Kidney epithelial cell (primary cell): Measurements from ENCODE around the gene EYA4. TPM values are rescaled to one million over a fixed set of nuclear protein-coding genes. Genes with fewer than 3 reads are reported as not detected.
A peak's percentile ranks its signal among the peaks of the same experiment; 100 is the strongest.

Experiments
- DNase-seq: peaks from one replicate; pipeline ENCODE4 v3.0.0-alpha.2; 2010; ENCODE audit warnings: low read depth
- H3K27me3 ChIP-seq: 2 replicates; pipeline ENCODE4 v1.6.0; 2011; ENCODE audit warnings: low read length; ENCODE audit not compliant: control insufficient read depth, insufficient read depth
- H3K36me3 ChIP-seq: 2 replicates; pipeline ENCODE4 v1.5.1; 2011; ENCODE audit warnings: low read length; ENCODE audit not compliant: control insufficient read depth, insufficient read depth
- H3K4me3 ChIP-seq: 2 replicates; pipeline ENCODE4 v1.5.1; 2011; ENCODE audit warnings: low read depth, mild to moderate bottlenecking, control low read depth, low read length
- CTCF ChIP-seq: IDR thresholded peaks from 2 replicates; pipeline ENCODE4 v1.5.1; 2011; ENCODE audit warnings: mild to moderate bottlenecking, moderate library complexity, low read length, control low read depth, inconsistent platforms; ENCODE audit not compliant: insufficient read depth, poor library complexity, severe bottlenecking
- total RNA-seq: library from RNA; depleted of rRNA; stranded (reverse); fragments of >200 nt; gene quantifications from 2 replicates; pipeline ENCODE4 v1.2.3, GENCODE V29; 2015

Gene EYA4
- total RNA-seq, 1 donor from 2014 or later: 0.58 TPM

DNA sequence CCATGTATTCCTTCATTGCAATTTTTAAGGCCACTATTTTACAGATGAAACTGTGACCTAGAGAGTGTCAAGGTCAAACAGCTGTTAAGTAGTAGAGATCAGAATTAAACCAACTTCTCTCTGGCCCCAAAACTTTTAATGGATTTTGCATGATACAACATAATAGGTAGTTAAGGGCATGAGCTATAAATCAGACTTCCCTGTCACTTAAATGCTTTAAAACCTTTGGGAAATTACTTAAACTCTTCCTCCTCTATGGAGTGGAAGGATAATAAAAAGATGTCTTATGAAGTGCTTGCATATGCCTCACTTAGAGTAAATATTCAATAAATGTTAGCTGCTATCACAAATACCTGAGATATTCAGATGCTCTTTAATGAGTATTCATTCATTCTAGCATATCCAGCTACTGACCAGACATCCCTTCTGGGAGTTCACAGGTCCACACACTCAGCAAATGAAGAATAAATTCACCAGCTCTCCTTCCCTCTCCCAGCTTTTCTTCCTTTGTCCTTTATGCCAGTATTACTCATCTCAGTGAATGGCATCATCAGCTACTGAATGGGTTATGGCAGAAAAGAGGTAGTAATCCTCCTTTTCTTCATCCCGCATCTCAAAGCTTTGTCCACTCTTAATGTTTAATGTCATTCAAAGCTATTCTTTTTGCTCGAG, 36.2 kb downstream of the EYA4 start:
- H3K4me3 ChIP-seq: no peak overlapping the region
- no peak for DNase-seq
- no peaks in the 10 kb centered on the region for H3K27me3 ChIP-seq
- H3K36me3 ChIP-seq: no peaks in the 10 kb centered on the region
- no peak for TF ChIP-seq CTCF

DNA sequence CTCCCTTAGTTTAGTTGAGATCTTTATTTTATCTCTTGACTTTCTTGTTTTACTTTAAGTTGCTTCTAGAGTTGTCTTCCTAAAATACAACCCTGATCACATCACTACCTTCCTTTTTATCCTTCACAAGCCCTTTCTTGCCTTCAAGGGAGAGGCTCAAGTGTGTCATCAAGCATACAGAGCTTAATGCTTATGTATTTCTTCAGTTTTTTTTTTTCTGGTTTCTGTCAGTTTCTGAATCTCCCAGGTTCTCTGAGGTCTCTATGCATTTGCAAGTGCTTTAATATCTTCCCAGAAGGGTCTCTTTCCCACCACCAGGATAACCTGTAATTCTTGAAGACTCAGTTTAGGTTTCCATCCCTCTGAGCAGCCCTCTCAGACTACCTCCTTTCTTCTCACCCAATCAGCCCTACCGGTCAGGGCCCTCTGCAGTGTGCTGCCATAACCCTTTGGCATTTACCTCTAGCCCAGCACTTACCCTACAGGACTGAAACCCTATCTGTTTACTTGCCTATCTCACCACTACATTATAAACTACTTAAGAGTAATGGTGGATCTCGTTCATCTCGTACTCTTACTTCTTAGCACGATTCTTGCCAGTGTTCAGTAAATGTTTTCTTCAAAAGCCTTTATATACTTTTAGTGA, 36.9 kb downstream of the EYA4 start:
- Histone ChIP-seq H3K36me3 (no peaks in the 10 kb centered on the region), H3K4me3 (no peak overlapping the region), H3K27me3 (no peaks in the 10 kb centered on the region)
- no peak for DNase-seq
- no peak for TF ChIP-seq CTCF

DNA sequence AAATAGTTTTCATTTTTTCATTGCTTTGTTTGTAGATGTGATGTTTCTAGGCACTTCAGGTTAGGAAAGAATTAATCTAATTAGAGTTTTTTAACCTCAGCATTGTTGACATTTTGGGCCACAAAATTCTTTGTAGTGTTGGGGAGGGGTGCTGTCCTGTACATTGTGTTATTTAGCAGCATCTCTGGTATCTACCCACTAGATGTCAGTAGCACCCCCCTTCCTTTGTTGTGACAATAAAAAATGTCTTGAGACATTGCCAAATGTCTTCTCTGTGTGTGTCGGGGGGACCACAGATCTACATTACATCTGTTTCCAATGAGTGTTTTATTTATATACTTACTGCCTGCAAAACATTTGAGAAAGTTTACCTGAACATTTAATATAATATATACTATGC, 45.6 kb downstream of the EYA4 start:
- Histone ChIP-seq H3K27me3 (no peaks in the 10 kb centered on the region), H3K4me3 (no peak overlapping the region), H3K36me3 (no peaks in the 10 kb centered on the region)
- peak; percentile 56 for TF ChIP-seq CTCF
- no peak for DNase-seq

DNA sequence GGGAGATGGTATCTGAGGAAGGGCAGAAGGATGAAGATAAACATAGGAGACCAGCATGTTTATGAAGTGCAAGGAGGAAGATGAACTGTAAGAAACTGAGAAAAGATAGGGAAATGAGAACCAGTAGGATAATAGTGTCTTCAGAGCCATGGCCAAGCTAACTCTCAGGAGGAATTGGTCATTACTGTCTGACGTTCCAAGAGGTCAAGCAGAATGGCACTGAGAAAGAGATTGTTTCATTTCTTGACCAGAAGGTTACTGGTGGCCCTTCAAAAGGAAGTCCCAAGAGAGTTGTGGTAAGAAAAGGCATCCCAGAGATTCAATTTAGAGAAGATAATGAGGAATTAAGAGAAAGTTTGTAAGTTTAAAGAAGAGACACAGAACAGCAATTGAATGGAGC, 47.5 kb downstream of the EYA4 start:
- TF ChIP-seq CTCF: no peak
- no peaks in the 10 kb centered on the region for H3K27me3 ChIP-seq
- no peak overlapping the region for H3K4me3 ChIP-seq
- H3K36me3 ChIP-seq: no peaks in the 10 kb centered on the region
- DNase-seq: no peak

DNA sequence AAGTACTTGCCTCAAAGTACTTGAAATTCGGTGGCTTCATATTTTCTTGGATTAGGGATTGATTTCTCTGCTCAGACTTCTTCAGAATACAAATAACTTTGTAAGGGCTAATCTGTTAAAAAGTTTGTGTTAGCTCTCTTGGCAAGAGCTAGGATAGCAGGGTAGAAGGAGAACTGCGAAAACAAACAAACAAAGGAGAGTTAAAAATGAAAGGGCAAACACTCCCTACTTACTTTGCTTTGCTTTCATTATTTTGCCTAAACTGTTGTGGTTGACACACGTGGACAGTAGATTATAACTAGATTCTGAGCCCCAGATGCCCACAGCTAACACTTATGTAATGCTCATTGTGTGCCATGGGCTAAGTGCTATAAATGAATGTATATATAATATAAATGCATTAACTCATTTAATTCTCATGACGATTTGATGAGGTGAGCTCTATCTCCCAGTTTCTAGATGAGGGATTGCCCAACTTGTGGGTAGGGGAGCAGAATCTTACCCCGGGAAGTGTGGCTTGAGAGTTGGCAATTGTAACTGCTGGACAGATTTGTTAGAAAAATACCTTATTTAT, 48.7 kb downstream of the EYA4 start:
- no peak for DNase-seq
- Histone ChIP-seq H3K27me3 (no peaks in the 10 kb centered on the region), H3K4me3 (no peak overlapping the region), H3K36me3 (no peaks in the 10 kb centered on the region)
- no peak for TF ChIP-seq CTCF

DNA sequence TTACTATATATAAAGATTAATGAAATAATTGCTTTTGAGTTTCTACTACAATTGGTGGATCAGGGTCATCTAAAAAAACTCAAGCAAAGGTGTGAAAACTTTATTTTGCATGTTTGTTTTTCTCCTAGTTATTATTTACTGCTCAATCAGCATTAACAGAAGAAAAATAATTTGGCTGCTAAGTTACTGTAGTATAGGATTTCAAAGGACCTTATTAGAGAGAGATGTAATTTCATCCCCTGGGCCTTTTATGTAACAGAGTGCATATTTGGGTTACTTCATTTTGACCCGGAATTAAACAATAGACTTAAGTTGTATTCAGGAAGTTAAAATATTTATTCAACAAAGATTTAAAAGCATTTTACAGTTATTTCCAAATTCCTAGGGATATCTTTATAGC, 49.8 kb downstream of the EYA4 start:
- H3K36me3 ChIP-seq: no peaks in the 10 kb centered on the region
- no peaks in the 10 kb centered on the region for H3K27me3 ChIP-seq
- no peak overlapping the region for H3K4me3 ChIP-seq
- no peak for TF ChIP-seq CTCF
- no peak for DNase-seq
